Activated CD8-positive, alpha-beta T cell treated with anti-CD3 and anti-CD28 coated beads for 36 hours (primary cell): ENCODE measurements around the gene SNPH. TPM values are rescaled to one million over a fixed set of nuclear protein-coding genes. Genes with fewer than 3 reads are reported as not detected.
"Not testable (repeated sequence)": the region's sequence is repeated elsewhere in the genome, so short reads cannot be mapped to it uniquely, and the experiment has no call there.

Experiments used
- ATAC-seq: fragments of 200-7000 bp; cut with Tn5 transposase; one replicate; pipeline ENCODE4 v1.10.0; 2021; ENCODE audit warnings: mild to moderate bottlenecking, moderate library complexity
- CTCF ChIA-PET: fragments of 350-600 bp; sonication (Branson Sonifier 250); formaldehyde crosslinking; loops from one replicate; lab custom pipeline; 2021; ENCODE audit warnings: antibody characterized with exemption; lab: Charles Lee
- POLR2A ChIA-PET: fragments of 350-600 bp; sonication (Branson Sonifier 250); formaldehyde crosslinking; loops from one replicate; lab custom pipeline; 2021; ENCODE audit warnings: antibody characterized with exemption; lab: Charles Lee
- DNase-seq: peaks from one replicate; pipeline ENCODE4 v3.0.0-alpha.2; 2020
- H3K27ac Mint-ChIP-seq: one replicate; pipeline ENCODE4 v1.8.0; 2021; ENCODE audit warnings: mild to moderate bottlenecking, mixed read lengths
- H3K27me3 Mint-ChIP-seq: one replicate; pipeline ENCODE4 v1.8.0; 2021; ENCODE audit warnings: mixed read lengths
- H3K36me3 Mint-ChIP-seq: one replicate; pipeline ENCODE4 v1.8.0; 2021; ENCODE audit warnings: low read depth, mixed read lengths
- H3K4me1 Mint-ChIP-seq: one replicate; pipeline ENCODE4 v1.8.0; 2021; ENCODE audit warnings: low read depth, mixed read lengths
- H3K4me3 Mint-ChIP-seq: one replicate; pipeline ENCODE4 v1.8.0; 2021; ENCODE audit warnings: mild to moderate bottlenecking, moderate library complexity, mixed read lengths
- H3K9me3 Mint-ChIP-seq: one replicate; pipeline ENCODE4 v1.8.0; 2021; ENCODE audit warnings: mixed read lengths
- CTCF ChIP-seq: fragments of 200-600 bp; IDR thresholded peaks from one replicate; pipeline ENCODE4 v1.8.0; 2022; ENCODE audit warnings: antibody characterized with exemption, mild to moderate bottlenecking
- intact Hi-C: fragments of 100-400 bp; cut with micrococcal nuclease; formaldehyde crosslinking; loops from one replicate; pipeline ENCODE4 v1.10.0; 2022
- total RNA-seq, 2 experiments: library from RNA; stranded (reverse); gene quantifications; one replicate each; pipeline ENCODE4 v1.2.3, GENCODE V29; 2021

Gene SNPH
- total RNA-seq, 2 experiments from 2014 or later: 3.7 to 4.1 TPM

DNA sequence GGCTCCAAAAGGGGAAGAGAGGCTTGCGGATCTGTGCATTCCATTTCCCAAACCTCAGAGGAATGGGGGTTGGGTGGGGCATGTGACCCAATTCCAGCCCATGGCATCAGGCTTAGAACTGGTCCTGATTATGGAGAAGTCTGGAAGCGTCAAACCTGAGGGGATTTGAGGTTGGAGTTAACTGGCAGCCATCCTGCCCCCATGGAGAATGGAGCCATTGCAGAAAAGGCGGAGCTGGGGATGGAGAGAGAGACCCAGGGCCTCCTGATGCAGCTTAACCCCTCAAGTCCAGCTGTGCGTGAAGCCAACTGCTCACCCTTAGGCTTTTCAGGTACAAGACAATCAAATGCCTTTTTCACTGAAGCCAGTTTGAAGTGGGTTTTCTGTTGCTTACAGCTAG is 72.7 kb downstream of the SNPH start:
- peaks cover 27% of the 10 kb centered on the region for H3K4me1 Mint-ChIP-seq
- no peaks in the 10 kb centered on the region for H3K27me3 Mint-ChIP-seq
- TF ChIP-seq CTCF: no peak
- ATAC-seq (no peak), DNase-seq (no peak)
- H3K4me3 Mint-ChIP-seq: no peak overlapping the region
- ChIA-PET POLR2A (no interaction called here), CTCF (interaction anchor here (1.1 kb wide), 1 partner anchor 26 kb away, joined by 3 read pairs; no protein-coding TSS in a partner anchor)
- peaks cover 13% of the 10 kb centered on the region for H3K36me3 Mint-ChIP-seq
- intact Hi-C loops: no loop called here
- no peaks in the 10 kb centered on the region for H3K9me3 Mint-ChIP-seq
- no peak overlapping the region for H3K27ac Mint-ChIP-seq

- no peaks in the 10 kb centered on the region for H3K27me3 Mint-ChIP-seq
- H3K4me3 Mint-ChIP-seq: no peak overlapping the region
- ATAC-seq: no peak
- H3K27ac Mint-ChIP-seq: peak overlapping the region; percentile 30
- no peak for DNase-seq
- H3K9me3 Mint-ChIP-seq: no peaks in the 10 kb centered on the region
- ChIA-PET CTCF (no interaction called here), POLR2A (no interaction called here)
- TF ChIP-seq CTCF: no peak
- peaks cover 27% of the 10 kb centered on the region for H3K4me1 Mint-ChIP-seq
- peaks cover 4% of the 10 kb centered on the region for H3K36me3 Mint-ChIP-seq
- intact Hi-C loops: no loop called here
These were observed 75.6 kb downstream of the SNPH start for GRCh38 chr20:1341561-1342265.

- Mint-ChIP-seq H3K4me1 (peaks cover 30% of the 10 kb centered on the region), H3K36me3 (peaks cover 12% of the 10 kb centered on the region)
- H3K9me3 Mint-ChIP-seq, ATAC-seq, H3K27ac Mint-ChIP-seq, intact Hi-C loops, H3K4me3 Mint-ChIP-seq, H3K27me3 Mint-ChIP-seq, DNase-seq: not testable (repeated sequence)
- POLR2A ChIA-PET: interaction anchor here (0.8 kb wide), 1 partner anchor 14 kb away, joined by 3 read pairs; no protein-coding TSS in a partner anchor
- CTCF ChIA-PET: interaction anchor here (1.4 to 1.5 kb wide), 2 partner anchors 22 to 94 kb away, joined by 3 read pairs; no protein-coding TSS in a partner anchor
These were observed 77.5 kb downstream of the SNPH start for GRCh38 chr20:1343446-1344124.

DNA sequence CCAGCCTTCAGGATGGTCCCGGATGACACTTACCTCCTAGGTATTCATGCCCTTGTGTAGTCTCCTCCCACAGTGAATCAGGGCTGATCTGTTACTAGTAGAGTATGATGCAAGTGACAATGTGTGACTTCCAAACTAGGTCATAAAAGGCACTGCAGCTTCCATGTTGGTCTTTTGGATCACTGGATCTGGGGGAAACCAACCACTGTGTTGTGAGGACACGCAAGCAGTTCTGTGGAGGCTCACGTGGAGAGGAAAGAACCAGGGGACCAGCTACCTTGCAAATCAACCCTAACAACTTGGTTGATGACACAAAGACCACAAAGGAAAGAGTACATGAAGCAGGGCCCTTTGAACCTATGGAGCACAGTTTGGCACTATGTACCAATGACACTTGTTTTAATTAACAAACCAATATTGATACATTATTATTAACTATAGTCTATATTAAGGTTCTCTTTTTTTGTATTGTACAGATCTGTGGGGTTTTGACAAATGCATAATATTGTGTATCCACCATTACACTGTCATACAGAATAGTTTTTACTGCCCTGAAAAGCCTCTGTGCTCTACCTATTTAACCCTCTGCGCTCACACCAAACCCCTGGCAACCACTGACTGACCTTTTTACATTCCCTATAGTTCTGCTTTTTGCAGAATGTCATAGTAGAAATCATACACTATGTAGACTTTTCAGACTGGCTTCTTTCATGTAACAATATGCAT is 79.1 kb downstream of the SNPH start:
- TF ChIP-seq CTCF: no peak
- ChIA-PET CTCF (interaction anchor here (0.8 to 1.5 kb wide), 4 partner anchors 16 to 94 kb away, joined by 3 read pairs; partner anchors contain the start of gene SDCBP2), POLR2A (interaction anchor here (1.1 to 1.8 kb wide), 3 partner anchors 12 to 20 kb away, joined by 4 to 5 read pairs (median 4); no protein-coding TSS in a partner anchor)
- no peak overlapping the region for H3K4me3 Mint-ChIP-seq
- ATAC-seq (peak; percentile 71), DNase-seq (peak; percentile 26)
- H3K27me3 Mint-ChIP-seq: no peaks in the 10 kb centered on the region
- H3K36me3 Mint-ChIP-seq: peaks cover 15% of the 10 kb centered on the region
- intact Hi-C loops: no loop called here
- H3K4me1 Mint-ChIP-seq: peaks cover 30% of the 10 kb centered on the region
- H3K27ac Mint-ChIP-seq: peak overlapping the region; percentile 67
- H3K9me3 Mint-ChIP-seq: peaks cover 8% of the 10 kb centered on the region

DNA sequence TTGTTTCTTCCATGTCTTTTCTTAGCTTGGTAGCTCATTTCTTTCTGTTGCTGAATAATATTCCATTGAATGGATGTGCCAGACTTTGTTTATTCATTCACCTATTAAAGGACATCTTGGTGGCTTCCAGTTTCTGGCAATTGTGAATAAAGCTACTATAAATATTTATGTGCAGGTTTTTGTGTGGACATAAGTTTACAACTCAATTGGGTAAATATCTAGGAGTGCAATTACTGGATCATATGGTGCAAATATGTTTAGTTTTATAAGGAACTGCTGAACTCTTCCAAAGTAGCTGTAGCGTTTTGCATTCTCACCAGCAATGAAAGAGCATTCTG is 79.6 kb downstream of the SNPH start:
- ChIA-PET CTCF (interaction anchor here (0.8 to 1.0 kb wide), 2 partner anchors 17 to 93 kb away, joined by 3 read pairs; partner anchors contain the start of gene SDCBP2), POLR2A (interaction anchor here (1.1 to 1.8 kb wide), 3 partner anchors 12 to 21 kb away, joined by 4 to 5 read pairs (median 4); no protein-coding TSS in a partner anchor)
- Mint-ChIP-seq H3K4me1 (peaks cover 30% of the 10 kb centered on the region), H3K36me3 (peaks cover 20% of the 10 kb centered on the region), H3K4me3 (no peak overlapping the region), H3K27ac (no peak overlapping the region), H3K27me3 (no peaks in the 10 kb centered on the region), H3K9me3 (peaks cover 8% of the 10 kb centered on the region)
- ATAC-seq (no peak), DNase-seq (no peak)
- intact Hi-C loops: no loop called here
- TF ChIP-seq CTCF: no peak
